HepG2 (cell line): ENCODE data around the gene CENPB. TPM values are rescaled to one million over a fixed set of nuclear protein-coding genes. Genes with fewer than 3 reads are reported as not detected.

Experiments
- ATAC-seq: fragments of 200-7000 bp; cut with Tn5 transposase; 3 replicates; pipeline ENCODE4 v1.9.1; 2020; ENCODE audit warnings: mild to moderate bottlenecking, moderate library complexity
- BruUV-seq: library from RNA; stranded (reverse); fragments of 400-500 nt; replicated peaks from 2 replicates; lab custom pipeline; 2021; lab: Mats Ljungman, UMichigan
- CTCF ChIA-PET: fragments of 300-600 bp; formaldehyde crosslinking; extraction: SDS; loops from one replicate; lab custom pipeline; 2021; ENCODE audit warnings: low total read pairs, inconsistent platforms, low intra/inter-chr PET ratio; lab: Yijun Ruan, JAX
- POLR2A ChIA-PET: fragments of 350-600 bp; sonication (Branson Sonifier 250); formaldehyde crosslinking; loops from one replicate; lab custom pipeline; 2020; ENCODE audit warnings: antibody characterized with exemption, inconsistent platforms; lab: Yijun Ruan, JAX
- DNase-seq: peaks from one replicate; pipeline ENCODE4 v3.0.0-alpha.2; 2015; ENCODE audit warnings: low spot score
- FAIRE-seq: peaks from 3 replicates; lab custom pipeline; 2011; peaks lifted over from hg19 to GRCh38; lab: Jason Lieb, UNC
- H2AFZ ChIP-seq: one replicate; pipeline ENCODE4 v1.6.1; 2011; ENCODE audit warnings: low read length, inconsistent platforms
- H3K27ac ChIP-seq: fragments of 300-600 bp; 3 replicates; pipeline ENCODE4 v1.8.0; 2011; ENCODE audit warnings: mixed run types, mild to moderate bottlenecking, mixed read lengths, low read length, inconsistent platforms; ENCODE audit not compliant: insufficient read depth; ENCODE audit errors: extremely low read length
- H3K27me3 ChIP-seq, 2 experiments: fragments of 200-600 bp in 1 of 2; 2 replicates in 1 of 2; 3 replicates in 1 of 2; pipeline versions ENCODE4 v1.6.0 to v1.8.0; 2011; ENCODE audit warnings: low read length in 2 of 2, mild to moderate bottlenecking in 2 of 2, moderate library complexity in 2 of 2, inconsistent platforms in 1 of 2; ENCODE audit not compliant: insufficient read depth in 2 of 2, control insufficient read depth in 1 of 2
- H3K36me3 ChIP-seq, 2 experiments: fragments of 200-600 bp in 1 of 2; replicated peaks in 1 of 2; 2 replicates in 1 of 2; 3 replicates in 1 of 2; pipeline versions ENCODE4 v1.5.1 to v1.8.0; 2011; ENCODE audit warnings: low read length in 2 of 2, inconsistent platforms in 1 of 2; ENCODE audit not compliant: insufficient read depth in 2 of 2, control insufficient read depth in 1 of 2
- H3K4me1 ChIP-seq: 2 replicates; pipeline ENCODE4 v1.5.1; 2012; ENCODE audit warnings: low read length, inconsistent platforms; ENCODE audit not compliant: insufficient read depth
- H3K4me2 ChIP-seq: 2 replicates; pipeline ENCODE4 v1.6.0; 2011; ENCODE audit warnings: low read depth, low read length, inconsistent platforms
- H3K4me3 ChIP-seq, 3 experiments: fragments of 200-600 bp in 1 of 3; sonication (generic), shearing (Covaris generic) in 1 of 3; replicated peaks in 1 of 3; 2 replicates each; pipeline ENCODE4 v1.5.1; 2011 to 2016; ENCODE audit warnings: low read length in 3 of 3, inconsistent platforms in 2 of 3, low read depth in 2 of 3, mild to moderate bottlenecking in 2 of 3, control low read depth in 1 of 3, mixed read lengths in 1 of 3; ENCODE audit not compliant: insufficient read depth in 1 of 3
- H3K79me2 ChIP-seq: one replicate; pipeline ENCODE4 v1.6.1; 2011; ENCODE audit warnings: low read length, inconsistent platforms; ENCODE audit not compliant: insufficient read depth
- H3K9ac ChIP-seq: 2 replicates; pipeline ENCODE4 v1.6.0; 2011; ENCODE audit warnings: mild to moderate bottlenecking, low read depth, low read length, inconsistent platforms; ENCODE audit not compliant: insufficient read depth
- H3K9me3 ChIP-seq: 2 replicates; pipeline ENCODE4 v1.5.1; 2012; ENCODE audit warnings: mild to moderate bottlenecking, low read length
- H4K20me1 ChIP-seq: 2 replicates; pipeline ENCODE4 v1.6.0; 2011; ENCODE audit warnings: inconsistent platforms, mild to moderate bottlenecking, low read length, moderate library complexity; ENCODE audit not compliant: insufficient read depth
- CEBPB ChIP-seq: IDR thresholded peaks from 2 replicates; pipeline ENCODE4 v1.6.1; 2011; ENCODE audit warnings: low read depth, low read length, improper control_type of control experiment, borderline replicate concordance
- PRPF4 ChIP-seq: fragments of 200-400 bp; formaldehyde crosslinking; IDR thresholded peaks from 2 replicates; pipeline ENCODE4 v1.6.1; 2016; ENCODE audit warnings: low read length, low read depth; ENCODE audit not compliant: poor library complexity, severe bottlenecking
- SMAD3 ChIP-seq: sonication (generic); formaldehyde crosslinking; IDR thresholded peaks from 2 replicates; pipeline ENCODE4 v1.4.0; 2020; ENCODE audit warnings: missing genetic modification reagents
- SP4 ChIP-seq: sonication (generic); formaldehyde crosslinking; IDR thresholded peaks from 2 replicates; pipeline ENCODE4 v1.8.1; 2023; ENCODE audit warnings: mild to moderate bottlenecking, missing genetic modification reagents
- TEF ChIP-seq: sonication (generic); formaldehyde crosslinking; IDR thresholded peaks from 2 replicates; pipeline ENCODE4 v1.5.0; 2020; ENCODE audit warnings: missing genetic modification reagents
- ZNF33A ChIP-seq: sonication (generic); formaldehyde crosslinking; IDR thresholded peaks from 2 replicates; pipeline ENCODE4 v1.5.1; 2020; ENCODE audit warnings: missing genetic modification reagents, mild to moderate bottlenecking, moderate library complexity, borderline replicate concordance
- ZNF75D ChIP-seq: sonication (generic); formaldehyde crosslinking; IDR thresholded peaks from 2 replicates; pipeline ENCODE4 v1.8.1; 2023; ENCODE audit warnings: missing genetic modification reagents, mild to moderate bottlenecking, borderline replicate concordance
- ZSCAN9 ChIP-seq: IDR thresholded peaks from 2 replicates; pipeline ENCODE4 v1.6.1; 2016; ENCODE audit warnings: borderline replicate concordance
- WGBS: methylation state at CpG from one replicate; pipeline ENCODE4 v1.1.6; 2017; ENCODE audit warnings: low lambda C conversion rate; 5-methylcytosine and 5-hydroxymethylcytosine counted together
- in situ Hi-C: cut with HindIII; loops from 2 replicates; pipeline ENCODE4 v1.10.0; 2017; ENCODE audit warnings: low pct_unique_long_range_greater_than_20kb; ENCODE audit not compliant: extremely low pct_ligation_motif_present
- intact Hi-C: fragments of 100-400 bp; cut with micrococcal nuclease; formaldehyde crosslinking; loops from one replicate; pipeline ENCODE4 v1.10.0; 2022; ENCODE audit not compliant: unreplicated experiment
- polyA plus RNA-seq, 8 experiments: library from polyadenylated mRNA; depleted of rRNA in 3 of 8; stranded (reverse) in 7 of 8; unstranded in 1 of 8; fragments of >200 nt; fragmentation: Illumina TruSeq in 4 of 8; extraction: Trizol in 4 of 8; gene quantifications; 2 replicates each; pipeline versions ENCODE4 v1.2.1 to v1.2.3, GENCODE V29; 2011 to 2016; ENCODE audit warnings: low read depth in 4 of 8, missing spikeins in 1 of 8, mixed read lengths in 1 of 8; ENCODE audit not compliant: insufficient read depth in 1 of 8
- total RNA-seq, 5 experiments: library from RNA; depleted of rRNA; stranded (reverse); fragments of >200 nt; fragmentation: Illumina TruSeq; extraction: Trizol; gene quantifications; 2 replicates each; pipeline ENCODE4 v1.2.3, GENCODE V29; 2016; ENCODE audit warnings: low read depth in 1 of 5
- TF ChIP-seq, protein P1 (sequence below): sonication (generic); formaldehyde crosslinking; conservative IDR thresholded peaks from 2 replicates; pipeline ENCODE4 v1.4.0; 2020; ENCODE audit warnings: missing genetic modification reagents
- TF ChIP-seq, protein P2 (sequence below): sonication (generic); formaldehyde crosslinking; IDR thresholded peaks from 2 replicates; pipeline ENCODE4 v1.8.0; 2022; ENCODE audit warnings: mild to moderate bottlenecking, missing genetic modification reagents, moderate library complexity

CENPB gene
- total and polyA plus RNA-seq, 2 of the 13 experiments (the other 11 are each of a cell fraction or from before 2014, with no cell fraction given), result 10.4 to 54.5 TPM

GRCh38 chr20:3821996-3822395 is 35.5 kb upstream of the CENPB start:
- TF ChIP-seq ZNF75D (CRISPR knock-in tag) (0 out of 2 replicates have a peak, but pooled peaks have one; percentile 36), ZNF33A (no peak), SP4 (CRISPR knock-in tag) (no peak), ZSCAN9 (no peak), PRPF4 (no peak), SMAD3 (CRISPR knock-in tag) (no peak), TEF (no peak), CEBPB (no peak)
- TF ChIP-seq, protein P1, sequence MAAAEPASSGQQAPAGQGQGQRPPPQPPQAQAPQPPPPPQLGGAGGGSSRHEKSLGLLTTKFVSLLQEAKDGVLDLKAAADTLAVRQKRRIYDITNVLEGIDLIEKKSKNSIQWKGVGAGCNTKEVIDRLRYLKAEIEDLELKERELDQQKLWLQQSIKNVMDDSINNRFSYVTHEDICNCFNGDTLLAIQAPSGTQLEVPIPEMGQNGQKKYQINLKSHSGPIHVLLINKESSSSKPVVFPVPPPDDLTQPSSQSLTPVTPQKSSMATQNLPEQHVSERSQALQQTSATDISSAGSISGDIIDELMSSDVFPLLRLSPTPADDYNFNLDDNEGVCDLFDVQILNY (CRISPR knock-in tag), result 0 out of 2 replicates have a peak, but pooled peaks have one; percentile 30
- TF ChIP-seq, protein P2, sequence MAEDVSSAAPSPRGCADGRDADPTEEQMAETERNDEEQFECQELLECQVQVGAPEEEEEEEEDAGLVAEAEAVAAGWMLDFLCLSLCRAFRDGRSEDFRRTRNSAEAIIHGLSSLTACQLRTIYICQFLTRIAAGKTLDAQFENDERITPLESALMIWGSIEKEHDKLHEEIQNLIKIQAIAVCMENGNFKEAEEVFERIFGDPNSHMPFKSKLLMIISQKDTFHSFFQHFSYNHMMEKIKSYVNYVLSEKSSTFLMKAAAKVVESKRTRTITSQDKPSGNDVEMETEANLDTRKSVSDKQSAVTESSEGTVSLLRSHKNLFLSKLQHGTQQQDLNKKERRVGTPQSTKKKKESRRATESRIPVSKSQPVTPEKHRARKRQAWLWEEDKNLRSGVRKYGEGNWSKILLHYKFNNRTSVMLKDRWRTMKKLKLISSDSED (CRISPR knock-in tag), result no peak
- no peak for ATAC-seq
- no peak overlapping the region for H3K4me3 ChIP-seq

More at GRCh38 chr20:3821996-3822395, 35.5 kb upstream of the CENPB start:
- BruUV-seq, result no TSS peak
- Histone ChIP-seq H3K9ac (peak overlapping the region; percentile 99; the same call in 1 of the 2 replicates), H3K4me2 (0 out of 2 replicates have a peak overlapping the region, but pooled peaks have one; percentile 87), H3K27me3 (no peaks in the 10 kb centered on the region; a peak in 1 of 5 replicates), H4K20me1 (no peaks in the 10 kb centered on the region), H3K79me2 (peaks cover 12% of the 10 kb centered on the region), H3K27ac (no peak overlapping the region), H3K4me1 (peaks cover 32% of the 10 kb centered on the region), H3K36me3 (peaks cover 9 to 23% of the 10 kb centered on the region in 2 experiments), H3K9me3 (no peaks in the 10 kb centered on the region), H2AFZ (no peak overlapping the region)
- intact Hi-C loops, result loop anchor here (2.0 kb wide), 1 partner anchor 67 kb away; the partner anchor contains the start of gene PANK2
- POLR2A ChIA-PET, result interaction anchor here (2.0 to 4.8 kb wide), 4 partner anchors 10 to 54 kb away, joined by 9 to 134 read pairs (median 32); partner anchors contain the start of genes ADISSP, CENPB and SPEF1
- FAIRE-seq (no peak), DNase-seq (no peak)
- CTCF ChIA-PET, result no interaction called here
- 97% methylated on average over 14 of the region's 14 CpGs for WGBS
- in situ Hi-C loops, result no loop called here
